LHCN-M2 (cell line): ENCODE measurements around the gene CNR2. TPM values are rescaled to one million over a fixed set of nuclear protein-coding genes. Genes with fewer than 3 reads are reported as not detected.
"Not testable (repeated sequence)": the region's sequence is repeated elsewhere in the genome, so short reads cannot be mapped to it uniquely, and the experiment has no call there.

ENCODE experiments used
- DNase-seq: peaks from one replicate; pipeline ENCODE4 v3.0.0-alpha.2; 2012; ENCODE audit warnings: low read depth
- polyA plus RNA-seq: library from polyadenylated mRNA; unstranded; fragments of >200 nt; gene quantifications from one replicate; pipeline ENCODE4 v1.2.1, GENCODE V29; 2012; ENCODE audit warnings: missing spikeins
- total RNA-seq: library from RNA; depleted of rRNA; stranded (reverse); fragments of >200 nt; gene quantifications from 2 replicates; pipeline ENCODE4 v1.2.3, GENCODE V29; 2014; rRNA removed

The CNR2 gene
- under 0.01 TPM in 1 of 2 replicates, not detected in the other for total RNA-seq
- not detected for polyA plus RNA-seq

GRCh38 chr1:23913212-23913880 is at the start of gene CNR2:
TSS of gene CNR2 (minus strand) at chr1:23913362. CDS start at chr1:23875617, 37,745 bp downstream.
- no peak for DNase-seq

- no peak for DNase-seq
Observed at GRCh38 chr1:23960291-23961020, 47.3 kb upstream of the CNR2 start.

GRCh38 chr1:23959461-23960290 is 46.5 kb upstream of the CNR2 start, which contains the start of gene PNRC2:
TSS of gene PNRC2 (plus strand) at chr1:23959828. CDS start at chr1:23961458, 1,630 bp downstream.
- peak; percentile 95 for DNase-seq

GRCh38 chr1:23958810-23959460 is 45.8 kb upstream of the CNR2 start:
- DNase-seq = peak; percentile 96

- DNase-seq = not testable (repeated sequence)
Observed at GRCh38 chr1:23958040-23958809, 45.1 kb upstream of the CNR2 start.

- DNase-seq = no peak
Observed at GRCh38 chr1:23957096-23957495, 43.9 kb upstream of the CNR2 start.

GRCh38 chr1:23953020-23953419 is 39.9 kb upstream of the CNR2 start:
- DNase-seq = no peak

GRCh38 chr1:23947366-23947765 is 34.2 kb upstream of the CNR2 start:
- DNase-seq = no peak

- no peak for DNase-seq
Observed at GRCh38 chr1:23936481-23937176, 23.5 kb upstream of the CNR2 start.

- no peak for DNase-seq
Observed at GRCh38 chr1:23931491-23931880, 18.3 kb upstream of the CNR2 start.

GRCh38 chr1:23930861-23931490 is 17.8 kb upstream of the CNR2 start:
- DNase-seq = peak; percentile 24

- no peak for DNase-seq
Observed at GRCh38 chr1:23930270-23930669, 17.1 kb upstream of the CNR2 start.

GRCh38 chr1:23928789-23929188 is 15.6 kb upstream of the CNR2 start:
- no peak for DNase-seq

GRCh38 chr1:23927097-23927496 is 13.9 kb upstream of the CNR2 start:
- DNase-seq = no peak

GRCh38 chr1:23925279-23925678 is 12.1 kb upstream of the CNR2 start:
- DNase-seq = no peak

- no peak for DNase-seq
Observed at GRCh38 chr1:23924601-23925000, 11.4 kb upstream of the CNR2 start.

- peak; percentile 41 for DNase-seq
Observed at GRCh38 chr1:23923592-23924499, 10.7 kb upstream of the CNR2 start.

GRCh38 chr1:23922321-23922943 is 9.3 kb upstream of the CNR2 start:
- DNase-seq = no peak
